NCI-H82 treated with DMSO at 0.1 percent for 48 hours (cell line): ENCODE results near the gene PTBP3.
"Not testable (repeated sequence)": the region's sequence is repeated elsewhere in the genome, so short reads cannot be mapped to it uniquely, and the experiment has no call there.

Experiments
- DNase-seq: peaks from one replicate; lab custom pipeline; 2025; ENCODE audit not compliant: unreplicated experiment; lab: John Stamatoyannopoulos, UW

PTBP3 gene

GRCh38 chr9:112224401-112225289, 108.8 kb downstream of the PTBP3 start:
- DNase-seq: no peak

- DNase-seq: no peak
These were observed 114.5 kb downstream of the PTBP3 start for GRCh38 chr9:112218908-112219307.

- no peak for DNase-seq
These were observed 120.5 kb downstream of the PTBP3 start for GRCh38 chr9:112212926-112213325.

- no peak for DNase-seq
These were observed 126.0 kb downstream of the PTBP3 start for GRCh38 chr9:112207451-112207850.

GRCh38 chr9:112203536-112203935, 129.9 kb downstream of the PTBP3 start:
- DNase-seq: no peak

- no peak for DNase-seq
These were observed 132.7 kb downstream of the PTBP3 start for GRCh38 chr9:112200711-112201110.

- no peak for DNase-seq
These were observed 134.8 kb downstream of the PTBP3 start for GRCh38 chr9:112198646-112199045.

- DNase-seq: no peak
These were observed 138.4 kb downstream of the PTBP3 start for GRCh38 chr9:112194969-112195431.

GRCh38 chr9:112193572-112194288, 139.7 kb downstream of the PTBP3 start:
- DNase-seq: no peak

GRCh38 chr9:112190320-112190719, 143.1 kb downstream of the PTBP3 start:
- DNase-seq: not testable (repeated sequence)

- no peak for DNase-seq
These were observed 144.5 kb downstream of the PTBP3 start for GRCh38 chr9:112188884-112189283.

- no peak for DNase-seq
These were observed 146.0 kb downstream of the PTBP3 start for GRCh38 chr9:112187404-112187803.

- no peak for DNase-seq
These were observed 146.7 kb downstream of the PTBP3 start for GRCh38 chr9:112186695-112187094.

- no peak for DNase-seq
These were observed 148.5 kb downstream of the PTBP3 start for GRCh38 chr9:112184946-112185345.

- DNase-seq: no peak
These were observed 149.2 kb downstream of the PTBP3 start for GRCh38 chr9:112184221-112184620.

- DNase-seq: no peak
These were observed 153.0 kb downstream of the PTBP3 start for GRCh38 chr9:112180387-112180881.

GRCh38 chr9:112179816-112180215, 153.6 kb downstream of the PTBP3 start:
- no peak for DNase-seq

GRCh38 chr9:112176524-112176923, 156.9 kb downstream of the PTBP3 start:
- DNase-seq: no peak

GRCh38 chr9:112175796-112176315, 157.6 kb downstream of the PTBP3 start:
- DNase-seq: no peak

- no peak for DNase-seq
These were observed 158.2 kb downstream of the PTBP3 start, which contains the start of gene SUSD1 for GRCh38 chr9:112174965-112175795. SUSD1 (minus strand) TSS chr9:112175297; CDS start chr9:112175235, 62 bp downstream.
